Measurements from ENCODE around the gene DNAH11. TPM values are rescaled to one million over a fixed set of nuclear protein-coding genes. Genes with fewer than 3 reads are reported as not detected.

Gene DNAH11
- total and polyA plus RNA-seq, 4 donors = 1.8 to 24.7 (median 8.1) TPM

- TF ChIP-seq CTCF (IDR thresholded peaks at IDR 0.05; ENCODE audit: control extremely low read depth, extremely low read depth) = no peak
- Histone ChIP-seq H3K27ac (ENCODE audit: low read depth in 1 of 2, low read length in 1 of 2) (no peak overlapping the region), H3K27me3 (ENCODE audit: control insufficient read depth in 3 of 3, insufficient read depth in 3 of 3, low read length in 2 of 3) (no peaks in the 10 kb centered on the region), H3K4me3 (no peak overlapping the region), H3K36me3 (ENCODE audit: control insufficient read depth in 4 of 4, insufficient read depth in 4 of 4, low read length in 4 of 4) (no peaks in the 10 kb centered on the region), H3K9me3 (ENCODE audit: control insufficient read depth in 4 of 4, insufficient read depth in 3 of 4, low read length in 3 of 4) (no peaks in the 10 kb centered on the region), H3K4me1 (ENCODE audit: control insufficient read depth in 5 of 5, insufficient read depth in 5 of 5, low read length in 5 of 5) (peaks cover 0 to 5% (median 0%) of the 10 kb centered on the region in 5 donors), H3K9ac (ENCODE audit: insufficient read depth in 1 of 2, low read length in 2 of 2) (no peak overlapping the region)
- ATAC-seq (ENCODE audit: insufficient read depth, low FRiP score) (no peak), DNase-seq (no peak)
- 58 to 89% methylated on average over 1 of the region's 1 CpG for WGBS, 2 donors
Measured at GRCh38 chr7:21866731-21867130, 323.9 kb downstream of the DNAH11 start.

DNA sequence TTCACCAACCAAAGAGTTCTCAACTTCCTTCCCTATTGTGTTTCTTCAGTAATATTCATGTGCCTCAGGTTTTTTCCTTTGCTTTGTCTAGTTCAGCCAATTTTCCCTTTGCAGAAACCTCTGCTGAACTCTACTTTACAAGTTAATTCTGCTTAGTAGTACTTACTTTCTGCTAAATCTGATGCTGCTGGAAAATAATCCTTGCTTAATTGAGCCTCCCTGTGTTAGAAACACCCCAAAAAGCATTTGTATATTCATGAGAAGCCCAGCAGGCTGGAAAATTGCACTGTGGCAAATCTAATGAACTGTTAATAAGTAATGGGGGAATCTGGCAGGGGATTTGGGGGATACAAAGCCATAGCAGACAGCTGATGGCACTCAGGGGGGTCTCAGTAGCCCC lies 324.4 kb downstream of the DNAH11 start:
- H3K4me3 ChIP-seq = no peak overlapping the region
- ATAC-seq (ENCODE audit: insufficient read depth, low FRiP score) (no peak), DNase-seq (no peak)
- H3K27ac ChIP-seq (ENCODE audit: low read depth in 1 of 2, low read length in 1 of 2) = no peak overlapping the region
- no peaks in the 10 kb centered on the region for H3K27me3 ChIP-seq (ENCODE audit: control insufficient read depth in 3 of 3, insufficient read depth in 3 of 3, low read length in 2 of 3)
- TF ChIP-seq CTCF (IDR thresholded peaks at IDR 0.05; ENCODE audit: control extremely low read depth, extremely low read depth) = no peak
- H3K9ac ChIP-seq (ENCODE audit: insufficient read depth in 1 of 2, low read length in 2 of 2) = no peak overlapping the region
- H3K4me1 ChIP-seq (ENCODE audit: control insufficient read depth in 5 of 5, insufficient read depth in 5 of 5, low read length in 5 of 5) = peaks cover 0 to 5% (median 0%) of the 10 kb centered on the region in 5 donors
- no peaks in the 10 kb centered on the region for H3K9me3 ChIP-seq (ENCODE audit: control insufficient read depth in 4 of 4, insufficient read depth in 3 of 4, low read length in 3 of 4)
- H3K36me3 ChIP-seq (ENCODE audit: control insufficient read depth in 4 of 4, insufficient read depth in 4 of 4, low read length in 4 of 4) = no peaks in the 10 kb centered on the region

DNA sequence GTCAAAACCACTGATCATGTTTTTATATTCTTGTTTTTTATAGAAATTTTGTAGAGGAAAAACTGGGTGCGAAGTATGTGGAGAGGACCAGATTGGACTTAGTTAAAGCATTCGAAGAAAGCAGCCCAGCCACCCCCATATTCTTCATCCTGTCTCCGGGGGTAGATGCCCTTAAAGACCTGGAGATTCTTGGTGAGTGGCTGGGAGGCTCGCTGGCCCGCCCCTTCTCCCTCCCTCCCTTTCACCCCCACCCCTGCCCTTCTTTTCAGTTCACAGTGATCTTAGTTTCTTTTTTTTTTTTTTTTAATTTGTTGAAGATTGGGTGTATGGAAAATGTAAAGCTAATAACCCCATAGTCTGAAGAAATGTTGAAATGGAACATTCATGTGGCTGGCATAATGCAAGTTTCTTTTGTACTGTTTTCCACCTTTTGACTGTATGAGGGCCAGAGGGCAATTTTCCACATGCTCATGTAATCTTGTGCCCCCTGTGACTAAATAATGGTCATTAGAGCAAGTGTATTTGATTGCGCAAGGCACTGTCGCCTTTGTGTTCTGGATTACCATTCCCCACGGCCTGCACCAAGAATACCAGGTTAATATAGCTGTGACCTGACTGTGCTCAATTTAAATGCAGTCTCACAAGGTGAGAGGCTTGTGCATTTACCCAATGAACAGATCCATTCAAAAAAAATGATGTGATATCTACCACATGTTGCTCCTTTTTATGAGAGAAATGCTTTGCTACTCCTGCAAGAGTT lies 325.2 kb downstream of the DNAH11 start:
- Histone ChIP-seq H3K27ac (ENCODE audit: low read depth in 1 of 2, low read length in 1 of 2) (no peak overlapping the region), H3K9me3 (ENCODE audit: control insufficient read depth in 4 of 4, insufficient read depth in 3 of 4, low read length in 3 of 4) (no peaks in the 10 kb centered on the region), H3K4me1 (ENCODE audit: control insufficient read depth in 5 of 5, insufficient read depth in 5 of 5, low read length in 5 of 5) (peaks cover 0 to 5% (median 0%) of the 10 kb centered on the region in 5 donors), H3K27me3 (ENCODE audit: control insufficient read depth in 3 of 3, insufficient read depth in 3 of 3, low read length in 2 of 3) (no peaks in the 10 kb centered on the region), H3K4me3 (no peak overlapping the region), H3K36me3 (ENCODE audit: control insufficient read depth in 4 of 4, insufficient read depth in 4 of 4, low read length in 4 of 4) (no peaks in the 10 kb centered on the region), H3K9ac (ENCODE audit: insufficient read depth in 1 of 2, low read length in 2 of 2) (no peak overlapping the region)
- DNase-seq = no peak
- ATAC-seq (ENCODE audit: insufficient read depth, low FRiP score) = no peak
- 83 to 85% methylated on average over 8 of the region's 8 CpGs for WGBS, 2 donors
- TF ChIP-seq CTCF (IDR thresholded peaks at IDR 0.05; ENCODE audit: control extremely low read depth, extremely low read depth) = no peak

DNA sequence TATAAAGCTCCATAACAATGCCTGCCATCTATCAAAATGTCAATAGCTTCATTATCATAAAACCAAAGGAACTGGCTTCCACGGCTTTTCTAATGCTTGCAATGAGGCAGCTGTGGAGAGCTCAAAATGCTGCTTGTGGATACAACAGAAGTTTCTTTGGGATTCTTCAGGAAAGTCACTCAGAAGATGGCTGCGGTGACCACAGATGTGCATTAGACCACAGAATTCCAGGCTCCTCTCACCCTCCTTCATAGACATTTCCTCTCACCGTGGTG lies 325.7 kb downstream of the DNAH11 start:
- Histone ChIP-seq H3K4me3 (no peak overlapping the region), H3K4me1 (ENCODE audit: control insufficient read depth in 5 of 5, insufficient read depth in 5 of 5, low read length in 5 of 5) (peaks cover 0 to 5% (median 0%) of the 10 kb centered on the region in 5 donors), H3K9ac (ENCODE audit: insufficient read depth in 1 of 2, low read length in 2 of 2) (no peak overlapping the region), H3K27me3 (ENCODE audit: control insufficient read depth in 3 of 3, insufficient read depth in 3 of 3, low read length in 2 of 3) (no peaks in the 10 kb centered on the region), H3K9me3 (ENCODE audit: control insufficient read depth in 4 of 4, insufficient read depth in 3 of 4, low read length in 3 of 4) (no peaks in the 10 kb centered on the region), H3K27ac (ENCODE audit: low read depth in 1 of 2, low read length in 1 of 2) (no peak overlapping the region), H3K36me3 (ENCODE audit: control insufficient read depth in 4 of 4, insufficient read depth in 4 of 4, low read length in 4 of 4) (no peaks in the 10 kb centered on the region)
- no peak for DNase-seq
- ATAC-seq (ENCODE audit: insufficient read depth, low FRiP score) = no peak
- 66 to 75% methylated on average over 3 of the region's 3 CpGs for WGBS, 2 donors
- TF ChIP-seq CTCF (IDR thresholded peaks at IDR 0.05; ENCODE audit: control extremely low read depth, extremely low read depth) = no peak

Data from lung (tissue), 12 donors.